ENCODE data around the gene CCIN.

The CCIN gene

DNA sequence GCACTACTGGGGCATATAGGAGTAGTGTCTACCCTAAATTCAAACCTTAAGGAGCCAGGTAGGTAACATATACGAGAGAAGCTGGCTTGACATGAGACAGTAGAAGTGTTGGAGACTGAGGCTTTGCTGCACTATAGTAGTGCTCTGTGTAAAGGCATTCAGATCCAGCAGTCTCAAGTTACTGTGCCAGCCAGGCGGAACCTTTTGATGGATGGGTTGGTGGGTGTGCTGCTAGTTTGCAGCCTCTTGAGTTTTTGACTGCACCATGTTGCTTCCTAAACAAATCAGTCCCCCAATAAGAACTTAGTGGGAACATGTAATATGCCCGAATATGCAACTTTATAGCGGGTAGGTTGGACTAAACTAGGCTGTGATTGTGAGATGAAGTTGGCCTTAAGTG, 23.0 kb downstream of the CCIN start:
- DNase-seq: no peak

GRCh38 chr9:36193023-36193422, 23.8 kb downstream of the CCIN start:
- no peak for DNase-seq

DNA sequence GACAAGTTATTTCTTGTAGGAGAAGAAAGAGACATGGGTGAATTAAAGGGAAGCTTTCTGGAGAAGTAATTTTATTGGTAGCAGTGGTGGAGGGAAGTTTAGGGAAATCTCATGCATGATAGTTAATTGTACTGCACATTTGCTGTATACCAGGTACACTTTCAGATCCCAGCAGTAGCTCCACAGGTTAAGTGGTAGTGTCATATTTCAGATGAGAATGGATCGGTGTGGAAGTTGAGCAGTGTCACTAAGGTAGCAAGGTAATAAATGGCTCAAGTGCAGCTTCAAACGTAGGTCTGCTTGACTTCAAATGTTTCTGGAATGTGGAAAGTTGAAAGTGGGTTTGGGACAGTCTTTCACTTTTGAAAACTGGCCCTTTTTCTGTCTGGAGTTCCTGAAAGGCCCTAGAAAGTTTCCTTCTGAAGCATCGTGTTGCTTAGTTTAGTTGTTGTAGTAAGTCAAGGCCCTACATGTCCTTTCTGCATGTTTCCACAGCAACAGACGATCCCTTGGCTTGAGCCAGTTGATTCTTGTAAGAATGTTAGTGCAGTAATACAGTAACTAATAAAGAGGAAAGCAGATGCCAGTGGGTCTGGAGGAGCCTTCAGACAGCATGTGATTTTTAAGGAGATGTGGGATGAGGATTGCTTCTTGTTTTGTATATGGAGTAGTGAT, 25.3 kb downstream of the CCIN start:
- no peak for DNase-seq

GRCh38 chr9:36204906-36205547, 35.8 kb downstream of the CCIN start:
- DNase-seq: no peak

DNA sequence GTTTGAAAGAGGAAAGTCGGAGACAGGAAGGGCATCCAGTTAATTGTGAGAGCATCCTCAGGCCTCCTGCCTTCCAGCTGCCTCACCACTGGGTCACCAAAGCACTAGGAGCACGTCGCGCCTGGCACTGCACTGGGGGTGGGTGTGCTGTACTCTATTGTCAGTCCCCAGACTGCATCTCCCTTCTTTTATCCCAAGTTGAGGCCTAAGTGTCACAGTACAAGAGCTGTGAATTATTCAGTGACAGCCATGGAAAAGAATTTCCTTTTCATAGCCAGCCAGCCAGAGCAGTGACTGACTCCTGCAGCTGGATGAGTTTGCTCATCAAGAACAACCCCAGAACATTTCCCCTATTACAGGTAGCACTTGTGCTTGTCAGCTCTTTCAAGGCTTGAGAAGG, 37.8 kb downstream of the CCIN start:
- no peak for DNase-seq

DNA sequence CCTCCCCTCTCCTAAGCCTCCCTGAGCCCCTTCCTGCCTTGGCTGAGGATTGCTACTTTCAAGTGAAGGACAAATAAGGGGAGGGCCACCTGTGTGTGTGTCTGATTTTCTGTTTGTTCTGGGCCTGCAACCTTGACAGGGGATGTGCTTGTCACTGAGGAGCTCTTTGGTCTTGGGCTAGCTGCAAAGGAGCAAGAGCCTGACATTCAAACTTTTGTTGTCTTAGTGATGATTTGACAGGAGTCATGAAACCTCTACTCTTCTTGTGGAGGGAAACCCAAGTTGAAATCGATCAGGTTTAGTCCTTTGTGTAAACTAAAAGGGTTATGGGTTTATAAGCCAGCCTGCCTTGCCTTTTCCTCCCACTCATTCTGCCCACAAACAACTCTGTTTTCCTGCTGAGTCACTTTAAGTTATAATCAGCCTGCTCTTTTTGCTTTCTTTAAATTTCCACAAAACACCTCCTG, 38.4 kb downstream of the CCIN start:
- no peak for DNase-seq

GRCh38 chr9:36208521-36209253, 39.5 kb downstream of the CCIN start:
- DNase-seq: no peak

DNA sequence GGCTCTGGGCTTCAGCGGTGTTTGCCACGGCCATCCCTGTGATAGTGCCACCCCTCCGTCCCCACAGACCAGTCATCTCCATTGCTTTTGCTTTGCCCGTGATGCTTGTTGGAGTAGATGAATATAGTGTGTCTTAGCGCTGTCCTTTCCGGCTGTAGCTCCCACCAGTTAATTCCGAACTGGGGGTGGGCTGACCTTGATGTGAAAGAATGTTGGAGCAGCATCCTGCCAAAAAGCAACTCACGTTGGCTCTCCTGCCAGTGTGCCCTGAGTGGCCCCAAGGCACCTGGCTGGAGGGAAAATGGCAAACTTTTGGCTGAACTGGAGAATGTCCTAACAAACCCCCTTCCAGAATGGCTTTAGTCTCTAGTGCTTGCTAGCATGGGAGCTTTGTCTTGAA, 41.5 kb downstream of the CCIN start:
- DNase-seq: no peak

- no peak for DNase-seq
These were observed 42.3 kb downstream of the CCIN start for GRCh38 chr9:36211510-36211909.

DNA sequence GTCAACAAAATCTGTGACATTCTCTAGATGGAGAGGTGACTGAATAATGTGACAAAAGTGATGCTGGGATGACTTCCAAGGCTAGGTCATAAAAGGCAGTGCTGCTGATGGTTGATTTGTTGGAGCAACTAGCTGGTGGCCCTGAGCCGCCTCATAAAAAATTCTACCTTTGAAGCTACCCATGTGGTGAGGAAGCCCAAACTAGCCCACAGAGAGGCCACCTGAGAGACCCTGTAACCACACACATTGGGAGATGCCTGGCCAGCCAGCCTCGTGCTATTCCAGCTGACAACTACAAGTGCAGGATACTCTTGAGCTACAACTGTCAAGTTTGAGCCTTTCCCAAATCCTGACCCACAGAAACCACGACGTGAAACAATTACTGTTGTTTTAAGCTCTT, 44.2 kb downstream of the CCIN start:
- DNase-seq: no peak

DNA sequence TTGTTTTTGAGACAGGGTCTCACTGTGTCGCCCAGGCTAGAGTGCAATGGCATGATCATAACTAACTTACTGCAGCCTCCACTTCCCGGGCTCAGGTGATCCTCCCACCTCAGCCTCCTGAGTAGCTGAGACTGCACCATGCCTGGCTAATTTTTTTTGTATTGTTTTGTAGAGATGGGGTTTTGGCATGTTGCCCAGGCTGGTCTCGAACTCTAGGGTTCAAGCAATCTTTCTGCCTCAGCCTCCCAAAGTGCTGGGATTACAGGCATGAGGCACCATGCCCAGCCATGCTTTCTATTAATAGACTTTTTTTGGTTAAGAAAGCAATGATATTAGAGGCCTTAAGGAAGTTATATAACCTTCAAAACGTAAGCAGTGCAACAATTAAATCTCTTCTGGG, 44.8 kb downstream of the CCIN start:
- no peak for DNase-seq

- DNase-seq: no peak
These were observed 45.4 kb downstream of the CCIN start for GRCh38 chr9:36214571-36214970.

GRCh38 chr9:36217256-36217968, 48.2 kb downstream of the CCIN start:
- DNase-seq: no peak

DNA sequence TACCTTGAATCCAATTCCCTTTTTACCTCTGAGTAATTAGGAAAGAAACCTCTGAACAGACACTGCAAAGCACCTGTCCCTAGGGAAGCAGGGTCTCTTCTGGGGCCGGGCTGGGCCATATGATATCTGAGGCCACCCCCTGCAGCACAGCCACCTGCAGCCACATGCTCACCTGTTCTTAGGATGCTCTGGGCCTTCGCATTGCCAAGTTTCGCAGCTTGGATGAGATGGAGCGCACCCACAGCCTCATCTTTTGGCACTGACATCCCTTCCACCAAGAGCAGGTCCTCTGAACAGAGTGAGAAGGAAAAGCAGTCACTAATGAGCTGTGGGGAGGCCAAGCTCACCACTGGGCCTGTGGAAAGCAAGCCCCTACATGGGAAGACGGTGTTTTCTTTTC, 48.8 kb downstream of the CCIN start:
- DNase-seq: no peak

DNA sequence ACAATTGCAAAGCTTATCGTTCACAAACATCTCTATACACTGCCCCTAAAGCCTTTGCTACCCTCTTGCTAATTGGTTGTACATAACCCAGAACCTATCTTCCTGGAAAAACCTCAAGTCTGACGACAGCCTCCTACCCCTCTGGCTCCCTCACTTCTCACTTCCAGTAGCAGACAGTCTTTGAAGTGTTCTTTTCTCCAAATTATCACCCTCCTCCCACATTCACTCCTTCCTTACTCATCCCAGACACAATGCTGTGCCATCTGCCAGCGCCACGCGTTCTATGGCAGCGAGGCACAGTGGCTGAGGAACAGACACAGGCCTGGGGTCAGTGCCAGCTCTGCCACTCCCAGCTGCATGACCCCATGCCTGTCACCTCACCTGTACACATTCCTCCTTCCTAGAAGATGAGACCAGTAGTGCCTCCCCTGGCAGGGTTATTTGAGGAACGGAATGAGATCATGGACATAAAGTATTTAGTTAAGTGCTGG, 49.3 kb downstream of the CCIN start:
- no peak for DNase-seq
